ENCODE measurements around the gene SPX.

SPX gene

DNA sequence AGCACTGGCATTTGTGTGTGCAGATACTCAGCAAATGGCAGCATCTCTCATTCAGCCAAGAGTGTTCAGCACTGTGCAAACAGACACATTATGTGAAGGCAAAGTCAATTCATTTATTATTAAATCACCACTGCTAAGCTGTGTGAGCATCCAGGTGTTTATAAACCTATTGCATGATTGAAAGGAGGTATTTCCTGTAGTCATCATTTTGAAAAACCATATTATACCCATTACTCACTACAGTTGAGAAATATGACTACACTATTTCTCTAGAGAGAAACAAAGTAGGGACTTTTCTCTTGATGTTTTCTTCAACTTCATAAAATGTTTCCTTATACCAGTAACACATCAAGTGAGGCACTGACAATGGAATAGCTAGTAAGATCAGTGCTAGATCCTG, 13.7 kb downstream of the SPX start:
- DNase-seq: no peak

DNA sequence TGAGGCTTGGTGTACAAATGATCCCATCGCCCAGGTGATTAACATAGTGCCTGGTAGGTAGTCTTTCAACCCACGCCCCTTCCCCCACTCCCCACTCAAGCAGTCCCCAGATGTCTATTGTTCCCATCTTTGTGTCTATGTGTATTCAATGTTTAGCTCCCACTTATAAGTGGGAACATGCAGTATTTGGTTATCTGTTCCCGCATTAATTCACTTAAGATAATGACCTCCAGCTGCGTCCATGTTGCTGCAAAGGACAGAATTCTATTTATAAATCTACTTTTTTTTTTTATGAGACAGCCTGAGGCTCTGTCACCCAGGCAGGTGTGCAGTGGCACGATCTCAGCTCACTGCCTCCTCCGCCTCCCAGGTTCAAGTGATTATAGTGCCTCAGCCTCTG, 15.7 kb downstream of the SPX start:
- no peak for DNase-seq

DNA sequence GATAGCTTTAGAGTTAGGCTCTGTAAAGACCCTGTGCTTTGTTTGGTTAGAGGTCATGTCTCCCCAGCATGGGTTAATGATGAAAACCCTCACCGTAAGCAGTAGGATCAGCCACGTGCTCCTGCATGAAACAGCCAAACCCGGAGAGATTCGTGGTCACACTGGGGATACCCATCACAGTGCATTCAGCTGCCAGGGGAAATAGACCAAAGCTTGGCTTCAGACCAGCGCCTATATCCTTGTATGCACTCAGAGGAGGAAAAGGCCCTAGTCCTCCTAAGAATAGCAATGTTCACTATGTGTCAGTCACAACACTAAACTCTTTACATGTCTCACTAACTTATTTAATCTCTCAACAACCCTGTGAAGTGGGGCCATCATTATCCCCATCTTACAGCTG, 16.3 kb downstream of the SPX start:
- no peak for DNase-seq

DNA sequence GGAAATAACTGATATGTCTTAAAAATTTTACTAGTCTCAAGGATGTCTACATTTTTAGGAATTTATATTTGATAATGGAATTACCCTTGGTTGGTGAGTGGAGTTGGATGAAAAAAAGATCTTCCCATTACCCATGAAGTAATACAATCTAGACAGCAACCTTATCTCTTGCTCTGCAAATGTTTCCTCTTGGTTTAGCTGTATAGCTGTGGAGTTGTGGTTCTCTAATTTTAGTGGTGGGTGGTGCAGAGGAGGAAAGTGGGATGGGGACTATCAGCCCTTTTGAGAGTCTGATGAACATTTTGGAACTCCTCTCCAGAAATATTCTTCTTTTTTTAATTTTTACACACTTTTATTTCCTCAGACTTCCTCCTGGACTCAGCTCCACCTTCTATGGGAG, 17.1 kb downstream of the SPX start:
- DNase-seq: no peak

DNA sequence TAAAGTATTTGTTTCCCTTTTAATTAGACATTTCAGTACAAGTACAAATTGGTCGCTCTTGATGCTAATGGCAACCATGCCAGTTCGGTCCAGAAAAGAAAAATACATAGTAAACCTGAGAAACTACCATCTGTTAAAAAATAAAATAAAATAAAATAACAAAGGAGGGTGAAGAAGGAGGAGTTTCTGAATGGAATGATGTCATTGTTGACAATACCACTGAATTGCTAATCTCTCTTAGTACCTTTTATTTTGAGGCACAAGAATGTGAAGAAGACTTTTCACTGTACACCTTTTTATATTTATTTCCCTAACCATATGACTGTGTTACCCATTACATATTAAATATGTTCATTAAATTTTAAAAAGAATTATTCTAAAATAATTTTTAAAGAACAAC, 19.5 kb downstream of the SPX start:
- DNase-seq: no peak

DNA sequence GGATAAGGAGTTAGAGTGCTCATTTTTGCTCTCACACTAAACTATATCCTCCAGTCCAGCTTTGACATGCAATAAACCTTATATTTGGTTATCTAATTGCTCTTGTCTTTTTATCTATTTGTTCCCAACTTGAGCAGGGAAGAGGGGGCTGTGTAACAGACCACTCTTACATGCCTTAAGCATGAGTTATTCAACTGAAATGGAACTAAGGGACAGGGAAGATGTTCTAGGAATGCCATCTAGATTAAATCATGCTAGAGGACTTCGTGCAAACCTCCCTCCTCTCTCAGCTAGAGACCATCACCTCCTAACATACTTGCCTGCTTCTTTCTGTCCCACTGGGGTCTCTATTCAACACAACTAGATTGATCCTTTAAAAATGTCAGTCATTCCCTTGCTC, 20.6 kb downstream of the SPX start:
- DNase-seq: no peak

DNA sequence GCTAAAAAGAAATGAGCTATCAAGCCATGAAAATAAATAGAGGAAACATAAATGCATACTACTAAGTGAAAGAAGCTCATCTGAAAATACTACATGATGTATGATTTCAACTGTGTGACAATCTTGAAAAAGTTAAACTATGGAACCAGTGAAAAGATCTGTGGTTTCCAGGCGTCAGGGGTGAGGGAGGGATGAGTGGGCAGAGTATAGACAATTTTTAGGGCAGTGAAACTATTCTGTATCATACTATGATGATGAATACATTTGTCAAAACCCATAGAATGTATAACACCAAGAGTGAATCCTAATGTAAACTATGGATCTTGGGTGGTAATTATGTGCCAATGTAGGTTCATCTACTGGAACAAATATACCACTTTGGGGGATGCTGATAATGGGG, 21.3 kb downstream of the SPX start:
- DNase-seq: no peak

DNA sequence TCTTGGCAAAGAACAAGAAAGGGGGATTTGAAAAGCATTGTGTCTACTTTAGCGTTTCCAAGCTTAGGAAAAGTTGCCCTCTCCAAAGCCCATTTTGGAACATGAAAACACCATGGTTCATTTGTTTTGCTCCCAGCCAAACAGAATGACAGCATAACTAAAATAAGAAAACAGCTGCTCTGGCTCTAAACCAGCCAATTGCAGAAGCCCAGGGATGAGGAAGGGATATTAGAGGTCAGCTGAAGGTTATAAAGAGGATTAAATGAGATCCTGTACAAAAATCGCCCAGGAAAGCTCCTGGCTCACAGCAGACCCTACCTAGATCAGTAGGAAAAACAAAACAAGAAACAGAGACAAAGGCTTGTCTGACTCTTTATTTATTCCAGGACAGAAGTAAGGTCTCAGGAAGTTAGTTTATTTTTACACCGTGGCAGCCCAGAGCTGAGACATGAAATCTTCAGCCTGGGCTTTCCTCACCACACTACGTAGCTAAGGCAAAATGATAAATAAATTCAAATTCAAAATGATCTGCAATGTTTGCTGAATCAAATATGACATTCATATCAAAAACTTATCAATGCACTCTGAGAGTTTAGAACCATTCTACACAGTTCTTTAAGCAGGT, 25.9 kb downstream of the SPX start:
- DNase-seq: peak; percentile 49

DNA sequence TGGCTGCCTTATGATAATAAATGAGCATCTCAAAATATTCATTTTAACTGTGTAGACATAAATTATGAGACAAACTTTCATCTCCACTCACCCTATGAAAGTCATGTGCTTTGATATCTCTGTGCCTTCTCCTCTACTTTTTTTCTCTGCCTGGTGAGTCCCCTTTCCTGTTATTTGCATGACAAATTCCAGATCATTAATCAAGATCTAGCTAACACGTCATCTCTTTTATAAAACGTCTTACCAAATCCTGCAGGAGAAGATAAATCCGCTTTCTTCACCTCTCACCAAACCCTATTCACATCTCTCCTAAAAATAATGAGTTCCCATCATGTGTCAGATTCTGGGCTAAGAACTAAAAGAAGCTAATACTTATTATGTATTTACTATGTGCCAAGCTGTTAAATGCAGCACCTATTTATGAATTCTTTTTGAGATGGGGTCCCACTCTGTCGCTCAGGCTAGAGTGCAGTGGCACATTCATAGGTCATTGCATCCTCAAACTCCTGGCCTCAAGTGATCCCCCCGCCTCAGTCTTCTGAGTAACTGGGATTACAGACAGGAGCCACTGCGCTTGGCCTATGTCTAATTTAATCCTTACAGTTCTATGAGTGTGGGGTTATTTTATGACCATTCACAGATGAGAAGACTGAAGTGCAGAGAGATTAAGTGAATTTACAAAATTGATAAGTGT, 26.7 kb downstream of the SPX start:
- no peak for DNase-seq

DNA sequence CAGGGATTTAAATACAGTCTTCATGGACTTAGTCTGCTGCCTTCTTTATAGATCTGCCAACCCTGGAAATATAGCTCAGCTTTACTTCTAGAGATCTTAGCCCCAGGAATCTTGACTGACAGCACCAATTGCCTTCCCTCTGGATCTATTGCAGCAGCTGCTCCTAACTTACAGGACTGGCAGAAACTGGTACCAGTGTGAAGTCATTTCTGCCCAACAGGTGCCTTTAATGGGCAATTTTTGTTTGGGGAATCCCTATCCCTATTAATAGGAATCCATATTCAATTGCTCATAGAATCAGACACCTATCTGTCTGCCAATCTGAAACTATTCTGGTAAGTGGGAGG, 27.2 kb downstream of the SPX start:
- no peak for DNase-seq

DNA sequence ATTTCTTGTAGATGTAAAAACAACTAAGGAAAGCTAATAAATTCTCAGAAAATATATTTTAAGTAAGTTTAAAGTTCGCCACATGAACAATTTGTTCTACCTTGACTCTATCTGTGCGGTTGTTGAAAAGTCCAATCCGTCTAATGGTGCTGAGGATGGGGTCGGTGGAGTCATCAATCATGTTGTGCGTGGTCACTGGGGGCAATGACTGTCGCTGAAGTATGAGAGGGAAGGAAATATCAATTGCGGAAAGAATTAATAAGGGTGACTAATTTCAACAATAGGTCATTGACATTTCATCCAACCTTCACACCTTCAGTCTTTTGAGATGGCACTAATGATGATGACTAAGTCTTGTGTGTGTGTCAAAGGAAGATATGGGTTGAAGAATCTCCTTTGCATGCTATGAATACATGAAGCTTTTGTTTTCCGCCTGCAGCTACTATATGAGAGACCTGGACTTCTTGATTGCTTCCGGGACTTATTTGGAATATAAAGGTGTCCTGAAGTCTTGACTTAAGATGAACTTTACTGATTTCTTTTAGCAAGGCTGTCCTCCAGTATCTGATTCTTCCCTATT, 32.1 kb downstream of the SPX start:
- no peak for DNase-seq

DNA sequence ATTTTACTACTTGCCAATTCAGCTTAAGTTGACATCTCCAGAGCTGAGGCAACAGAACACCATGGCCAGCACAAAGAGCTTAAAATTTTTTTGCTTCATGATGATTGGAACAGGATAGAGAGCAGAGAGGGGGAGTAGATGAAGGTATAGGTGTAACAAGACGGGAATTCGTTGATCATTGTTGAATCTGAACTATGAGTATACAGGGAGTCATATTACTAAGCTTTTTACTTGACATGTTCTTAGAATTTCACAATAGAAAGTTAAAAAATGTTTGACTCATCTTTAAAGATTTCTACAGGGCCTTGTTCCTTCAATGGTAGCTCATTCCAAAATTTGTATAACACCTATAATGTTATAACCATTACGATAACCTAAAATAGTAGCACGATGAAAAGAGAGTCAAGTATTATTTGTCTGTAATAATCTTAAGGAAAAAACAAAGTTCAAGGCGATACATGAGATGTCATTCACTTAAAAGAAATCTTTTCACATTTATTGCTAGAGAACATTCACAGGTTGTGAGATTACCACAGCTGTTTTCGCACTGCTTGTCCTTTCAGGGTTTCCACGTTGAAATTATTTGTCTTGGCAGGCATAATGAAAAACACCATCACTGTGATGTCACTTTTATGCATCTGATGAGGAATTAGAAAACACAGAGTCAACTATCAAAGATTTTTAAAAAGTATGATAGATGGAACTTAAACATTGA, 33.9 kb downstream of the SPX start:
- no peak for DNase-seq

DNA sequence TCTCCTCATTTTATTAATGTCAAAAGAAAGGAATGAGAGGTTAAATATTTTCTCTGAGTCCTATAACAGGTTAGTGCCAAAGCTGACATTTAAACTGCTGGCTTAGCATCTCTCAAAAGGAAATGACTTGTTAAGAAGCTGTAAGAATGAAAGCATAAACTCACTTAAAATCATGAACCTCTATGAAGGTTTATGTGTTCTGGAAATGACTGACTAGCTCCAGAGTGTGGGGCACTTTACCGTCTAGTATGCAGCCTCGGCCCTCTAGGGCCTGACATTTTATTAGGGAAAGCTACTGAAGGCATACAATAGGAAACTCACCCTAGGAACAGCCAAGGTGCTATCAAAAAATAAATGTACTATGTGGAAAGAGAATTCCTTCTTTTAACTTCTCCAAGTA, 35.1 kb downstream of the SPX start:
- DNase-seq: no peak

DNA sequence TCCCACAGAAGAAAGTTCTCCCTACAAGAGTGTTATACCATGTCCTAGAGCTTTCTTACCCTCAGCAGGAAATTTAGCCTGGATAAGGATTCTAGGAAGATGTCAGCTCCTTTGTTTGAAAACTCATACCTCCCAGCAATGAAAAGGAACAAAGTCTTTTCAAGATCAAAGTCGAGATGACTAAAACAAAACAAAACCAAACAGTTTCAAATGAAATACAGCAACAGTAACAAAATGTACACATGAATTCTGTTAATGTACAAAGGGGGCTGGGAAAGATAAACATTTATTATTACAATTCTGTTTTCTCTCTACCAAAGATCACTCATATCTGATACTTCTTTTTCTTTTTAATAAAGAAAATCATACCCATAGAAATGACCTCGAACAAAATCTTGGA, 36.8 kb downstream of the SPX start:
- DNase-seq: no peak

DNA sequence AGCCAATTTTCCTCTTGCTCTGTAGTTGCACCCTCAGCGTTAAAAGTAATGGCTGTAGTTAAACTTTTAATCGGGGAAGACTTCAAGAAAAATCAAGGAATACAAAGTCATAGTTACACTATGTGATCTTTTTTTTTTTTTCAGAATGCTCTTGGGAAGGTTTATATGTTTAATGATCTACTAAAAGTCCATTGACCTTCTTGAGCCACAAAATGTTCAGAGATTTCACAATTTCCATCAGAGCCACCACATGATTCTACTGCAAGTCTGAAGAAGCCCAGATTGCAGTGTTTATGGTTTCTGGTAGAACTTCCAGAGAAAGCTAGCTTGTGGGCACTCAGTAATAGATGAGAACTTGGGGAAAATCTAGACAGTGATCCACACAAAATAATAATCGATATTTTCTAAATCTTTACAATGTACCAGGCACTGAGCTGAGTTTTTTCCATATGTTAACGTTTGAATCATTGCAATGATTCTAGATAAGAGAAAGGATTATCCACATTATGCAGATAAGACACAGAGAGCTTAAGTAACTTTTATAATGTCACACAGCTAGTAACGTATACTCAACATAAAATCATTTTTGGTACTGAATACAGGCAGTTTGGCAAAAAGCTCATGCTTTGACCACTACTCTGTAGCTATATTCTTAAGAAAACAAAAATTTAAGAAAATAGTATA, 40.3 kb downstream of the SPX start:
- DNase-seq: no peak

DNA sequence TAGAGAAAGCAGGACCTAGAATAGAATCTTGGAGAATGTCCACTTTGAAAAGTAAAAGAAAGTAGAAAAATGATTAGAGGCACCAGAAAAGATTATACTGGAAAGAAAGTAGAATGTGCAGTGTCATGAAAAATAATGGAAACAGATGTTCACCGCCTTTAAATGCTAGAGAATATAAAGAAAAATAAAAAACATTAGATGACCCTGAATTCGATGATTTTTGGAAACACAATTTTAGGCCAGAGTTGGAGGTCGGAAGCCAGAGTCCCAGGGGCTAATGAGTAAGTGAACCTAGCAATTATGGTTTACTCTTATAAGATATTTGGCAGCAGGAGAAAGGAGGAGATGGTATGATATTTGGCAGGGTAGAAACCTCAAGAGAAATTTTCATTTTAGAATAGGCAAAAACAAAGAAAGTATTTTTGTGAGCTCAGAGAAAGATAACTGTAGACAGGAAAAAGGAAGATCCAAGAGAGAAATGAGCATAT, 40.9 kb downstream of the SPX start:
- DNase-seq: no peak

DNA sequence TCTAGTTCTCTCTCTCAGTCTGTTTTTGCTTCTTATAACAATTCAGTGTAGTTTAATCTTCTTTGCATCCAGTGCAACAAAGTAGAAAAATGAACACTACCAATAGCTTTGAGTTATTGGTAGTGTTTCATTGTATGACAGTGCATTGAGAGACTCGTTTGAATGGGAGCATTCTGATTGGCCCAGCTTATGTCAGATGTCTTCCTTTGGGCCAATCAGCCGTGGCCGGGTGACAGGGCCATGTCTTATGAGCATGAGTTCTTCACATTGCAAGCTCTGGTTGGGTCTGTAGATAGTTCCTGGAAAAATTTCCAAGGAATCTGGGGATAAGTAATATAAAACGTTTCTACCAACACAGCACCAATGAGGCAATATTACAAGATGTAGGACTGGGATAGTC, 42.0 kb downstream of the SPX start:
- DNase-seq: no peak

DNA sequence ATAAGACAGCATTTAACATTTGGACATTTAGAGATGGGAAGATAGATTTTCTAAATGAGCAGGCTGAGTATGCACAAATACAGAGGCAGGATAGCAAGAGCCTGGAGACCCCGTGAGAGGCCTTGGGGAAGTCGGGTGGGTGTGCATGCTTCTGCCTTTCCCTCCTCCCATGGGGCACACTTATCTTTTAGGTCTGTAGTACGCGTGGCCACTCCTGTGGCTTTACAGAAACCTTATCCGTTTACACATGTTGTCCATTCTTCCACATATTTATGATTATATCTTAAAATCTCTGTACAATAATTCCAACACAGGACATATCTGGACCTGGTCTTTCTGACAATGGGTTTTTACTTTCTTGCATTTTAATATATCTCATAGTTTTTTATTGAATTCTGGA, 45.0 kb downstream of the SPX start:
- DNase-seq: no peak

DNA sequence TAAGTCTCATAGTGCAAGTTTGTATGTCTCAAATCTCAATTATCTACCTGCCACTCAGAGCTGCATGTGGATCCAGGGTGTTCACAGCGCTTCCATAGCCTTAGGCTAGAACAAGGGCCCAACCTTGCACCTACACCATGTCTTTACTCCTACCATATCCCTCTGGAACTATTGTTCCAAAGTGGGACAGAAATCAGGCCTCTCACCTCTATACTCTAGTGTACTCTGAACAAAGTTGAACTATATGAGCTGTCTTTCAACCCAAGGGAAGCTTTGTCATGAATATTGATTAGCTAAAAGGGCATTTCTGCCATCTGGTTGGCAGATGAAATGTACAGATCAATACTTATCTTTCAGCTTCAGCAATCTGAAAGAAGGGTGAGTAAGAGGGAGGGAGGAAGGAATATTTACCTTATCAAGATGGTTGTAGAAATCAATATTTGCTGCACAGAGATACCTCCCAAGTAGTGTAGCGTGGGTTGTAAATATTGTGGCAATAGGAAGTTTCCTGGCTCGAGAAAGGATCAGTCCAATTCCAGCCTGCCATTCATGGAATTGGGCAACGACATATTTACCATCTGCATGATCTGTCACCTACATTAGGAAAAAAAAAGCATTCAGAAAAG, 47.8 kb downstream of the SPX start:
- DNase-seq: no peak

DNA sequence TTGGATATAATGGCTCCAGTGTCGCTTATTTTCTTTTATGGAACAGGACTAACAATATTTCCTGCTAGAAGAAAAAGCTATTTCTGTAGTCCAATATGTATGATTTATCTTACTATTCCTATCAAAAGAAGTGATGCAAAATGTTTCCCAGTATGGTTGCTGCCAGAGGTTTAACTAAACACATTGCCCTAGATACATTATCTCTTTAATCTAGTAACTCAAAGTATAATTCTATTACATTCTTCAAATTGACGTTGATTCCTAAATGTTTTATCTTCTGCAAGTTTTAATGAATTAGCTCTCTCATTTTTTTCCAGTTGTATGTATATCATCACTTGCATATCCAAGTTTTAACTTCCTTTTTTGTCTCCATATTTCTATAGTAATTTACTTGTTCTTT, 50.3 kb downstream of the SPX start:
- DNase-seq: no peak

DNA sequence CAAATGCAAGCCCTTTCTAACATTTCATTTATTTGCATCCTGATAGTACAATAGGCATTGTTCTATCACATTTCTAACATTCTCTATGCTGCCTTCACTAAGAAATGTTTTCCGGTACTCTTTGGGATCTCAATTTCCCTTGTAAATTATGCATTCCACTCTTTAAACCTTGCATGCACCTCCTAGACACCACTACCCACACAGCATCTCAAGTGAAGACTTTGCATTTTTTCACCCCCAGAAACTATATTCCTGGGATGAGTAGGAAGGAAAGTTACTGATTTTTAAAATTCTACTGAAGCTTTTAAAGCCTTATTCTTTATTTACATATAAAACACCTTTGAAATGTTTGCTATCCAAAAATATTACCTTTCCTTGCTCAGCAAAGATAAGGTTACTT, 51.4 kb downstream of the SPX start:
- DNase-seq: no peak

DNA sequence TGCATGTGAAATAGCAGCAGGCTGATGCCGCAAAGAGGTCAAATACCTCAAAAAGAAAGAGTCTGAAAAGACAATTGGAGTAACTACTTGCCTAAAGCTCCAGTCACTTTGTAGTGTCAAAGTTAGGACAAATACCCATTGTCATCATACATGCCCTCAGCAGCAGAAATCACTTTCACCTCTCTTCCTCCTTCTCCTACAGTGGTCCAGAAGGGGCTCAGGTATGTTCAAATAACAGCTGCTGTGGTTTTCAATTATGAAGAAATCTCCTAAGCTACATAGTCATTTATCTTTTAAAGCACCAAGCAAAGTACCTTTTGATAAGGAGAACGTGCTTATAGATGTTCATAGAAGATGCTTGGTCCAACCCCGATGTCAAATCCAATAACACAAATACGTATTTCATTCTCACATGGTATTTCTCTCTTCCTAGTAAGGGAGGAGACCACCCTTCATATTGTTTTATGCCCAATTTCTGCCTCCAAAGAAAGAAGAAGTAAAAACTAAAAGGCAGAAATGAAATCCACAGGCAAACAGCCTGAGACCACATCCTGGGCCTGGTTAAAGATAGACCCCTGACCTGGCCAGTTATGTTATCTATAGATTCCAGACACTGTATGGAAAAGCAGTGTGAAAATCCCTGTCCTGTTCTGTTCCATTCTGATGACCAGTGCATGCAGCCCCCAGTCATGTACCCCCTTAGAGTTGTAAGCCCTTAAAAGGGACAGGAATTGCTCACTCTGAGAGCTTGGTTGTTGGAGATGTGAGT, 54.8 kb downstream of the SPX start:
- no peak for DNase-seq

All from NCI-H446 treated with DMSO at 0.1 percent for 48 hours (cell line).